ENCODE measurements around the gene PTPRU. TPM values are rescaled to one million over a fixed set of nuclear protein-coding genes. Genes with fewer than 3 reads are reported as not detected.

The PTPRU gene
- total RNA-seq, 6 donors from 2014 or later: 44.5 to 87.2 (median 70.1) TPM

DNA sequence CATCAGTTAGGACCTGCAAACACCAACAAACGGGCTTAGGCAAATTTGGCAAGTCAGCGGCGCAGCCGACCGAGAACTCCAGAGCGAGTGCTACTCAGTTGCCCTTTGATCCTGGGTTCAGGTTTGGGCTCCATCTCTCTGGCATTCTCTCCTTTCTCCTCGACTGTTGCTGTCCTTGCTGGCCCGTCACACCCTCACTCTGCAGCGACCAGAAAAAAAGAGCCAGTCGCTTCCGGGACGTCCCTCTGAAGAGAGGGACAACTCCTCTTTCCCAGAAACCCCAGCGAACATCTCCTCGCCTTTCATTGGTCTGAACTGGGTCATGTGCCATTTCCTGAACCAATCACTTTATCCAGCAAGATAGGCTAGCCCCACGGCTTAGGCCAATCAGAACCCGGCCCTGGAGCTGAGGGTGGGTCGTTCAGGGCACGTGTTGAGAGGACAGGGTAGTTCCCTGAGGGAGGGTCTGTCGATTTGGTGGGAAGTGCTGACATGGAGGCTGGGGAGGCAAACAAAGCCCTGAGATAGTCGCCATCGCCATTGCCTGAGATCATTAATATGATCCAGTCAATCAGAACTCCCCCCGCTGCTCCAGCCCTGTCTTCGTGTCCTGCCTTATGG is 113.7 kb downstream of the PTPRU start:
- Histone ChIP-seq H3K4me3 (no peak overlapping the region), H3K4me1 (no peaks in the 10 kb centered on the region), H3K9me3 (no peaks in the 10 kb centered on the region), H3K27ac (no peak overlapping the region), H3K36me3 (no peaks in the 10 kb centered on the region), H3K27me3 (no peaks in the 10 kb centered on the region)
- TF ChIP-seq EP300 (IDR thresholded peaks at IDR 0.05): no peak
- no peak for TF ChIP-seq POLR2A (IDR thresholded peaks at IDR 0.05)
- no peak for TF ChIP-seq POLR2AphosphoS5 (IDR thresholded peaks at IDR 0.05)
- TF ChIP-seq, protein P1, sequence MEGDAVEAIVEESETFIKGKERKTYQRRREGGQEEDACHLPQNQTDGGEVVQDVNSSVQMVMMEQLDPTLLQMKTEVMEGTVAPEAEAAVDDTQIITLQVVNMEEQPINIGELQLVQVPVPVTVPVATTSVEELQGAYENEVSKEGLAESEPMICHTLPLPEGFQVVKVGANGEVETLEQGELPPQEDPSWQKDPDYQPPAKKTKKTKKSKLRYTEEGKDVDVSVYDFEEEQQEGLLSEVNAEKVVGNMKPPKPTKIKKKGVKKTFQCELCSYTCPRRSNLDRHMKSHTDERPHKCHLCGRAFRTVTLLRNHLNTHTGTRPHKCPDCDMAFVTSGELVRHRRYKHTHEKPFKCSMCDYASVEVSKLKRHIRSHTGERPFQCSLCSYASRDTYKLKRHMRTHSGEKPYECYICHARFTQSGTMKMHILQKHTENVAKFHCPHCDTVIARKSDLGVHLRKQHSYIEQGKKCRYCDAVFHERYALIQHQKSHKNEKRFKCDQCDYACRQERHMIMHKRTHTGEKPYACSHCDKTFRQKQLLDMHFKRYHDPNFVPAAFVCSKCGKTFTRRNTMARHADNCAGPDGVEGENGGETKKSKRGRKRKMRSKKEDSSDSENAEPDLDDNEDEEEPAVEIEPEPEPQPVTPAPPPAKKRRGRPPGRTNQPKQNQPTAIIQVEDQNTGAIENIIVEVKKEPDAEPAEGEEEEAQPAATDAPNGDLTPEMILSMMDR (IDR thresholded peaks at IDR 0.05): no peak
- DNase-seq (no peak), ATAC-seq (ENCODE audit: low FRiP score in 2 of 2) (no peak)
- WGBS, 2 donors: 86 to 87% methylated on average over 20 to 23 of the region's 23 CpGs

DNA sequence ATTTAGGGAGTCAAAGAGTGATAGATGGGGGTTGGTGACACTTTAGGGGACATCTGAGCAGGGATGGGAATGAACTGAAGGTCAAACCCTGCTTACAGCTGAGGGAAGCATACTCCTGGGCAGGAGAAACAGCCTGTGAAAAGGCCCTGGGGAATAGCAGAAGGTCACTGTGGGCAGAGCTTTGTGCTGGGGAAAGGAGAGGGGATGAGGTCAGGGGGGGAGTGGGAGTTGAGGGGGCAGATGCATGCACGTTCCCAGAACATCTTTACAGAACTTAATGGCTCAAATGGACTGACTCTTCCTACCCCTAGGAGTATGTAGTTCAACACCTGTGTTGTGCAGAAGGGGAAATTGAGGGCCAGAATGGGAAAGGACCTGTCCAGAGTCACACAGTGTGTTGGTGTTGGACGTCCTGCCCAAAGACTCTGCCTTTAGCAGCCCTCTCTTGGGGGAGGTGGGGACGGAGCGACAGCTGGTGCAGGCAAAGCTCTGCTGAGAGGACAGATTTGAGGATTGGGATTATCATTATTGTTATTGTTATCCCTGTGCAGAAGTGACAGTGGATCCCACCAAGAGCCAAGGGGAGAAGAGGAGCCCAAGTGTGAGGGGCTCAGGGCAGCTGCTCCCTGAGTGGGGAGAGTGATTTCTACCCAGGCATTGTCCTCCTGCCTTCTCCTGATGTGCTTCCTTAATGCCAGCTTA is 116.5 kb downstream of the PTPRU start:
- H3K9me3 ChIP-seq: no peaks in the 10 kb centered on the region
- no peak for ATAC-seq (ENCODE audit: low FRiP score in 2 of 2)
- H3K4me1 ChIP-seq: no peaks in the 10 kb centered on the region
- no peaks in the 10 kb centered on the region for H3K27me3 ChIP-seq
- no peak overlapping the region for H3K4me3 ChIP-seq
- H3K27ac ChIP-seq: no peak overlapping the region
- TF ChIP-seq EP300 (IDR thresholded peaks at IDR 0.05) (no peak), POLR2AphosphoS5 (IDR thresholded peaks at IDR 0.05) (no peak), POLR2A (IDR thresholded peaks at IDR 0.05) (no peak)
- TF ChIP-seq, protein P1 (IDR thresholded peaks at IDR 0.05): no peak
- no peak for DNase-seq
- WGBS, 2 donors: 79 to 80% methylated on average over 4 of the region's 4 CpGs
- no peaks in the 10 kb centered on the region for H3K36me3 ChIP-seq

DNA sequence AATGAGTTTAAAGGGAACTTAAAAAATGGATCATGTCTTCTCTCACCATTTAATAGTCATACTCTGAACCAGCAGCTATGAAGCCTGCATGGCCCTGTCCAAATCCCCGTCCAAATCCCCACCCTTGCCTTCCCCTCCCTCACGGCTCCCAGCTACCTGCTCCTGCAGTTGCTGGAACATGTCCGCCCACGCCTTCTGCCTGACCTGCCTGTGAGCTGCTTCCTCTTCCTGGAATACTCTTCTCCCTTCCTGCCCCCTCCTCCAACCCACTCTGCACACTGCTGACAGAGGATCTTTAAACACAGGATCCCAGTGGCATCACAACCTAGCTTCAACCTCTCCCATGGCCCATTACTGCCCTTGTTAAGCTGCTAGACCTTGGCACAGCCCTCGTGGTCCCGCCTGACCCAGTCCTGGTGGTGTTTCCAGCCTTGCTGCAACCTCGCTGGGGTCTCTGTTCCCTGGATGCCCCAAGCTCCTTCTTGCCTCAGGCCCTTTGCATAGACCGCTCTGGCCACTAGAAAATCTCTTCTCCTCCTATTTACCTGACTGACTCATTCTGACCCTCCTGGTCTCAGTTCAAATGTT is 118.3 kb downstream of the PTPRU start:
- no peak for ATAC-seq (ENCODE audit: low FRiP score in 2 of 2)
- 59 to 67% methylated on average over 8 of the region's 8 CpGs for WGBS, 2 donors

DNA sequence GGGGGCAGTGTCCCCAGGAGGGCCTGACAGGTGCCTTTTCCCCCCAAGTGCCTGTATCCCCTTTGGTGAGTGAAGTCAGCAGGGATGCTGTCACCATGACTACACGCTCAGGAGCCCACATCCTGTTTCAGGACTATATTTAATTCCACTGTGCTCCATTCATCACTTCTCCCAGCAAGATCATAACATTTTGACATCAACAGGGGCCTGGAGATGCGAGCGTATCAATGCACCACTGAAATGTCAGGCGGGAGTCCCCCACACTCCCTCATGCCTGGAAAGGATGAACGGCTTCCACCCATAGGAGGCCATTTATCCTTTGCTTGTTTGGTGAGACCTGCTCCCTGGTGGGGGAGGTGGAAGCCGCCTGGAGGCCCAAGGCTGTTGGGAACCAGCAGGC is 119.1 kb downstream of the PTPRU start:
- TF ChIP-seq POLR2A (IDR thresholded peaks at IDR 0.05) (no peak), EP300 (IDR thresholded peaks at IDR 0.05) (no peak), POLR2AphosphoS5 (IDR thresholded peaks at IDR 0.05) (no peak)
- TF ChIP-seq, protein P1 (IDR thresholded peaks at IDR 0.05): no peak
- no peaks in the 10 kb centered on the region for H3K36me3 ChIP-seq
- peak in 1 of 2 donors; percentile 11 for DNase-seq
- H3K27me3 ChIP-seq: no peaks in the 10 kb centered on the region
- H3K4me1 ChIP-seq: no peaks in the 10 kb centered on the region
- H3K4me3 ChIP-seq: no peak overlapping the region
- H3K9me3 ChIP-seq: no peaks in the 10 kb centered on the region
- WGBS, 2 donors: 57 to 79% methylated on average over 3 to 6 of the region's 6 CpGs
- ATAC-seq (ENCODE audit: low FRiP score in 2 of 2): no peak
- H3K27ac ChIP-seq: no peak overlapping the region

More for the DNA sequence above, 118.3 kb downstream of the PTPRU start:
- no peak for DNase-seq
- Histone ChIP-seq H3K4me1 (no peaks in the 10 kb centered on the region), H3K4me3 (no peak overlapping the region), H3K27ac (no peak overlapping the region), H3K9me3 (no peaks in the 10 kb centered on the region), H3K36me3 (no peaks in the 10 kb centered on the region), H3K27me3 (no peaks in the 10 kb centered on the region)
- no peak for TF ChIP-seq POLR2AphosphoS5 (IDR thresholded peaks at IDR 0.05)
- TF ChIP-seq EP300 (IDR thresholded peaks at IDR 0.05): no peak
- TF ChIP-seq, protein P1 (IDR thresholded peaks at IDR 0.05): no peak
- TF ChIP-seq POLR2A (IDR thresholded peaks at IDR 0.05): no peak

All from upper lobe of left lung (tissue), 6 donors.